ENCODE measurements around the gene SYTL3.
"Not testable (repeated sequence)": the region's sequence is repeated elsewhere in the genome, so short reads cannot be mapped to it uniquely, and the experiment has no call there.

The SYTL3 gene

GRCh38 chr6:158773581-158774449 lies 124.0 kb downstream of the SYTL3 start:
- no peak for DNase-seq (ENCODE audit: low spot score)

GRCh38 chr6:158774717-158775449 lies 125.0 kb downstream of the SYTL3 start:
- DNase-seq (ENCODE audit: low spot score), result no peak

- no peak for DNase-seq (ENCODE audit: low spot score)
Measured at GRCh38 chr6:158775832-158776231, 126.0 kb downstream of the SYTL3 start.

DNA sequence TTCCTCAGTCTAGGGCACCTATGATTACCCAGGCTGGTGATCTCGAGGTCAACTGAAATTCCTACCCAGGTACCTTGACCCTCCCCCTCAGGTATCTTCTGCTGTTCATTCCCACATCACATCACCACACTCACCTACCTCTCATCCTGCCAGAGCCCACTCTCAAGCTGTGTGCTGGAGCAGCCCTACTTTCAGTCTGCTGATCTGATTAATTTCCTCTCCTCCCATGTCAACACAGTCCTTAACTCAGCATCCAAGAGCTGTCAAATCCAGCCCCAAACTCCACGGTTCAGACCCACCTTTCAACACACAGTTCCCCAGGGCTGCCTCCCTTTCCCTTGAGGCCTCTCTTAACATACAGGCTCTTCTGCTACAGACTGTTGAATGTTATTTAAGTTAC lies 126.9 kb downstream of the SYTL3 start:
- no peak for DNase-seq (ENCODE audit: low spot score)

GRCh38 chr6:158777510-158777909 lies 127.7 kb downstream of the SYTL3 start:
- no peak for DNase-seq (ENCODE audit: low spot score)

DNA sequence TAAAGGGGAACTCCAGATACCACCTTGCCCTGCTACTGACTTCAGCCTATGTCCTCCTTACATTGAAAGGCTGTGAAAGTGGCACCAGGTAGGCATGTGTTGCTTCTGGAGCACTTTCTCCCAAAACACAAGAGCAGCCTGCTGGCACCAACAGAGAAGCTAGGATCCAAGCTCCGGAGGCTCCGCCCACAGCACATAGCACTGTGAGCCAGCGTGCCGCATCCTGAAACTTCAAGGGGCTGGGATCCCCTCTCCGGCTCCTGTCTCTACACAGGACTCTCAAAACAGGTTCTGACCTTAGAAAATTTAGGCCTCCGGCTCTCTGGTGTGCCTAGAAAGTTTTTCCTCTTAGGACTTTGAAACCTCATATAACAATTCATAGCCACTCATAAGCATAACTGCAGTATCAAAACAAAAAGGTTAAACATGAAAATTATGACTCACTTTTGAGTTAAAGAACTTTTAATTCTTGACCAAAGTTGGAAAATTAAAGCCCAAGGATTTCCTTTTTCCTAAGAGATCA lies 128.2 kb downstream of the SYTL3 start:
- no peak for DNase-seq (ENCODE audit: low spot score)

DNA sequence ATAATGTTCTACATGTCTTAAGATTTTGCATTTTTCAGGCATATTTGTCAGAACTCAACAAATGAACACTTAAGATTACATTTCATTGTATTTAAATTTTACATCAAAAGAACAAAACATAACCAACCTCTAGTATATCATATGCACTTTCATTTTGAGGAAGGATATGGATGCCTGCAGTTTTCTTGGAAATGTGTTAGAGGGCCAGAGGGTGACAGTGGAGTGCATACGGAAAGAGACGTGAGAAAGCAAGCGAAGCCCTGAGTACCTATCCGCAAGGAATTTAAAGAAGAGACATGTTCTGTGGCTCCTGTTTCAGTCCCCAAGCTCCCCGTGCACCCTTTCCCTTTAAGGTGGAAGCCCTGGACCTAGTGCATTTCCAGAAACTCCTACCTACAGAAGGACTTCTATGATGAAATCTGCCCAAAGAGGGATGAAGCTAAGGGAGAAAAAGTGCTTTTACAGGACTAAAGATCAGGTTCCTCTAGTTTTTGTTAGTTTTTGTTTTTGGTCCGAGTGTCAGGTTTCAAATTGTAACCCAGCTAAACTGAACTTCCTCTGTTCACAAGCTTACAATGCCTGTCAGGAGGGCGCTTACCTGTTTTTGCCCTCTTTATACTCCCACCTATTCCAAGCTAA lies 130.5 kb downstream of the SYTL3 start:
- DNase-seq (ENCODE audit: low spot score), result no peak

DNA sequence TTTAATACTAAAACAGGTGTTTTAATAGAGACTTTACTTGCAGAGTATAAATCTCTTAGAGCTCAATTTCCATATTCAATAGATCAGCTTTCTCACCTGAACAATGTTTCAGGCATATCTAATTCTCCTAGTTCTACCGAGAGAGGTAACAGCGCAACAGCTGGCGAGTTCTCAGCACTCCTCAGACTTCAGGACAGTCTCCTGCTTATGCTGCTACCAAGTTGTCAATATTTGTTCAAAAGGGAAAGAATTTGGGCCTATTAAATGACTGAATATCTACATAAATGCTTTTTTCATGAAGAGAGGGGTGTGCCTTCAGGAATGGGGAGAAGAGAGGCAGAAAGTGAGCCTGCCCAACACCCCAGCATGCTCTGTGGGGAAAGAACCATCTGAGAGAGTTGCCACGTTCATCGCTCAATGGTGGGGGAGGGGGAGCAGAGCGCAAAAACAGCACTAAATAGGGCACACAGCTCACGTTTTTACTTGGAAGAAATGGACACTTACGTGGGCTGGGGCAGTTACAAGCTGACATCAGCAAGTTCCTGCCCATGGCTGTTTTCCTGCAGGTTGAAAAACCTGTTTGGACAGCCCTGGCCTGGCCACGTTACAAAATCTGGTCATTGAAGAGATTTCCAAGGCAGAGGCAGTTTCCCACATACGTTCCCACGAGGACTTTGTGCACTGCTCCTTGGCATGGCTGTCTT lies 131.3 kb downstream of the SYTL3 start:
- no peak for DNase-seq (ENCODE audit: low spot score)

- no peak for DNase-seq (ENCODE audit: low spot score)
Measured at GRCh38 chr6:158781692-158782373, 132.0 kb downstream of the SYTL3 start.

DNA sequence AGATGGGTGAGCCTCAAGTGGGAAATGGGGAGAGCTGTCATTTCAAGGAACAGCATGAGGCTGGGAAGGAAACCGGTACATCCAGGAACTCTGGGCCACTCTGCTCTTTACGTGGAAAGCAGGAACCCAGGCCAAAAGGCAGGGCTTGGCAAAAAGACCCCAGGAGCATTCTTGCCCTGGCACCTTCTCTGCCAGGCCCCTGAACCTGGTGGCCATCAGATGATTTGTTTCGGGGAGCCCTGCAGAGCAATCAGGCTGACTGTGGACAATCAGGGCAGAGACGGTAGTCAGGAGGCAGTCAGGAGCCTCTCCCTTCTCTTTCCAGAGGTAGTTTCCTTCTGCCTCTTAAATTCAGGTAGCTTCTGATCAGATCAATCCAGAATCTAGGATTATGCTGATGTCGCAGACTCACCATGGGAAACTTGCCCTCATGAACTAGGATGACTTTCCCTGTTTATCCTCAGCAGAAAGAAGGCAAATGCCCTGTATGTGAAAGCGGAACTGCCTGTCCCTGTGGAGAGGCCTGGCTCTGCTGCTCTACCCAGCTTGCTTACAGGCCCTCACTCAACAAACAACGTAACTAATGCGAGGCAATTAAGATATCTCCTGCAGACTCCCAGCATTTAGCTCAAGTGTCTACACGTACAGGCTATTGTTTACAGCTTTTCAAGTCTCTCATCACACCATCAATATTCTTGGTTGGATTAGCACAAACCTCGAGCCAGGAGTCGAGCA lies 132.7 kb downstream of the SYTL3 start:
- no peak for DNase-seq (ENCODE audit: low spot score)

GRCh38 chr6:158783167-158783450 lies 133.3 kb downstream of the SYTL3 start:
- no peak for DNase-seq (ENCODE audit: low spot score)

GRCh38 chr6:158783851-158784250 lies 134.0 kb downstream of the SYTL3 start:
- DNase-seq (ENCODE audit: low spot score), result no peak

DNA sequence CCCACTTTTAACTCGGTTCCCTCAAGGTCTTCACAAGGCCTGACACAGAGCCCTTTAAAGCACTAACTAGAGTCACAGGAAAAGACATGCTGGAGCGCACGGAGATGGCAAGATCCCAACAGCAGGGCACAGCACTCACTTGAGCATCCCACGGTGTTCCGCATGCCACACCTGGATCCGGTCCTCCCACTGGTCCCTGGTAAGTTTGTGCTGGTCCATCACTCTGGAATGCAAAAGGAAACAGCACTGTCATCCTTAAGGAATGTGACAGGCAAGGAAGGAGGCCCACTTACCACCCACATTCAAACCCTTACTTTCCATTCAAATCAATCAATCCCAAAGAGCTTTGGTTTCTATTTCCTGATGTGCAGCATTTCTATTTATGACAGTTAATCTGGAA lies 134.7 kb downstream of the SYTL3 start:
- DNase-seq (ENCODE audit: low spot score), result no peak

DNA sequence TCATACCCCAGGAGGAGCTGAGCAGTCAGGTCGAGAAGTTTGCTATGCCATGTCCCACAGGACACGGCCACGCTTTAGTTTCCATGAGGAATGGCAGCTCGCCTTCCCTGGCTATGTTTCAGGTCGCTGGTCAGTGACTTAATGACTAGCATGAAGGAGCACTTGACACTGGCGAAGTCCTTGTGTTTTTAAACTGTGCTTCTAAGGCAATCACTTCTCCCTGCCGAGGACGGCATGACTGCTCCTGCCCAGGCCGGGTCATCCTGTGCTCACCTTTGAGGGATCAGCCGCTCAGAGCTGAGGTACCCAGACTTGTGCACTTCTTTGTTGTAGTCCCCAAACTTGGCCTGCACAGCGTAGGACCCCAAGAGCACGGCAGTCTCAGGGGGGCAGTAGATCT lies 135.2 kb downstream of the SYTL3 start:
- no peak for DNase-seq (ENCODE audit: low spot score)

DNA sequence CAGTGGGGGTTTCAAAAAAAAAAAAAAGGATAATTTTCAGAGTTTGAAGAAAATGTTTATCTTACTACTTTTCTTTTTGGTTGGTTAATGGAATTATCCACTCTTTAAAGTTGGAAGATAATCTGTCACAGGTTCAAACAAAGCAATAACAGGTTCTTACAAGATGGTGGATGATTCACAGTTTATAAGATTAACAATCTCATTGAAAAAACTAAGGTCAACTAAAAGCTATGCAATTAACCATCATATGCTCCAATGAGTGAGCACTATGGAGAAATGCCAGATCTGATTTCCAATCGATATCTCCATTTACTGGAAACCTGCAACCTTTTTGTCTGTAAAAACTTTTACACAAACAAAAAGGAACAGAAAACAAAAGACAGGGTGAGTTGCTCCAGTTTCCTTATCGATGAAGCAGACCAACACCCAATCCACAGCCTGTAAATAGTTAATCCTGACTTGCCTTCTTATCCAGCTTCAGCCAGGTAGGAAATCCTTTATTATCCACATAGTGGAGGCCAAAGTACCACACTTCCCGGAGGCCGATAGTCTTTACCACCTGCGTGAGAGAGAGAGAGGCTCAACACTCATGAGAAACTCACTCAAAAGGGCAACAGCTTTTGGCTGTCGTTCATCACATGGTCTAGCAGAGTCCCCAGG lies 136.9 kb downstream of the SYTL3 start:
- DNase-seq (ENCODE audit: low spot score), result no peak

- DNase-seq (ENCODE audit: low spot score), result no peak
Measured at GRCh38 chr6:158787395-158787794, 137.5 kb downstream of the SYTL3 start.

DNA sequence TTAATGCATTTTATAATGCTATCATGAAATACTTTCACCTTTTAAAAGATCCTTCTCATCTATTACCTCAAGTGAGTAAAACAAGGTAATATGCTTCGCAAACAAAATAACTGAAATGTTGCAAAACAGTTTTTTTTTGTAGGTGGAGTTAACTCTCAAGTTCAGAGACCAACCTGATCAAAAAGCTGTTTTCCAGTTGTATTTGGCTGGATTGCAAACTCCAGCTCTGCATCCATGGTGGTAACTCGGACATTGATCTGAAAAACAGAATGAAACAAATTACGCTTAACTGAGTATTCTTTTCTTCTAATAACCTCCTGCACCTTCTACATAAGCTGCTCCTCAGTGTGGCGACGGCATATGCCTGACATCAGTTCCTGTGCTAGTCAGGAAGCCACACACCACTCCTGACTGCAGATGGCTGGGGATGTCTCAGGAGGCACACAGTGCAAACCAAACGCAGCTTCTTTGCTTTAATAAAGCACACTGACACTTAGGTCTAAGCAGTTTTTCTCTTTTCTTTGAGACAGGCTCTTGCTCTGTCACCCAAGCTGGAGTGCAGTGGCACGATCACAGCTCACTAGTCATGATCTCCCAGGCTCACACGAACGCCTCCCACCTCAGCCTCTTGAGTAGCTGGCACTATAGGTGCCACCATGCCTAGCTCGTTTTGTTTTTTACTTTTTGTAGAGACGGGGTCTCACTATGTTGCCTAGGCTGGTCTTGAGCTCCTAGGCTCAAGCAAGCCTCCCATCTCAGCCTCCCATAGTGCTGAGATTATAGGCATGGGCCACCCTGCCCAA lies 139.5 kb downstream of the SYTL3 start:
- no peak for DNase-seq (ENCODE audit: low spot score)

GRCh38 chr6:158791274-158791855 lies 141.5 kb downstream of the SYTL3 start:
- no peak for DNase-seq (ENCODE audit: low spot score)

DNA sequence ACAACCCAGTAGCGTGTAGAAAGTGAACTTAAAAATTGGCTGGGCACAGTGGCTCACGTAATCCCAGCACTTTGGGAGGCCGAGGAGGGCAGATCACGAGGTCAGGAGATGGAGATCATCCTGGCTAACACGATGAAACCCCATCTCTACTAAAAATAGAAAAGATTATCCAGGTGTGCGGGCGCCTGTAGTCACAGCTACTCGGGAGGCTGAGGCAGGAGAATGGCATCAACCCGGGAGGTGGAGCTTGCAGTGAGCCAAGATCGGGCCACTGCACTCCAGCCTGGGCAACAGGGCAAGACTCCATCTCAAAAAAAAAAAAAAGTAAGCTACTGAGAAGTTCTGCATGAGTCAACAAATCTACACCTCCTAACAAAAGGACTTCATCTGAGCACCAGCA lies 142.7 kb downstream of the SYTL3 start:
- DNase-seq (ENCODE audit: low spot score), result not testable (repeated sequence)
